K562 (cell line): ENCODE results near the gene JMJD1C. TPM values are rescaled to one million over a fixed set of nuclear protein-coding genes. Genes with fewer than 3 reads are reported as not detected.
A peak's percentile ranks its signal among the peaks of the same experiment; 100 is the strongest.

ENCODE experiments used
- EP400 ChIP-seq: fragments of 450-650 bp; IDR thresholded peaks from 2 replicates; pipeline ENCODE4 v1.6.1; 2017; ENCODE audit warnings: antibody characterized with exemption, mild to moderate bottlenecking, moderate library complexity
- GATAD2B ChIP-seq: fragments of 450-650 bp; IDR thresholded peaks from 2 replicates; pipeline ENCODE4 v1.6.1; 2017; ENCODE audit warnings: mild to moderate bottlenecking, borderline replicate concordance
- GTF2A2 ChIP-seq: IDR thresholded peaks from 2 replicates; pipeline ENCODE4 v1.6.1; 2016; ENCODE audit warnings: mild to moderate bottlenecking, missing genetic modification characterization, missing compliant biosample characterization
- HOXB6 ChIP-seq: fragments of 250-450 bp; sonication (Bioruptor Pico); IDR thresholded peaks from 2 replicates; pipeline ENCODE4 v1.5.1; 2022; ENCODE audit warnings: mild to moderate bottlenecking, borderline replicate concordance
- ILK ChIP-seq: fragments of 450-650 bp; IDR thresholded peaks from 2 replicates; pipeline ENCODE4 v1.6.1; 2016; ENCODE audit warnings: missing genetic modification characterization, low read depth, mild to moderate bottlenecking, missing compliant biosample characterization, moderate library complexity, borderline replicate concordance
- NEUROD1 ChIP-seq: fragments of 150-350 bp; IDR thresholded peaks from 2 replicates; pipeline ENCODE4 v1.6.1; 2014; ENCODE audit warnings: borderline replicate concordance, low read length, low read depth; ENCODE audit not compliant: partially characterized antibody
- NFYB ChIP-seq: IDR thresholded peaks from 2 replicates; pipeline ENCODE4 v1.6.1; 2011; ENCODE audit warnings: mild to moderate bottlenecking, moderate library complexity; ENCODE audit not compliant: insufficient read length; ENCODE audit errors: extremely low read depth
- RBM34 ChIP-seq: fragments of 200-400 bp; formaldehyde crosslinking; IDR thresholded peaks from 2 replicates; pipeline ENCODE4 v1.6.1; 2018; ENCODE audit warnings: low read length, borderline replicate concordance; ENCODE audit not compliant: insufficient read depth
- SRSF1 ChIP-seq: fragments of 200-400 bp; formaldehyde crosslinking; IDR thresholded peaks from 2 replicates; pipeline ENCODE4 v1.6.1; 2017; ENCODE audit warnings: mild to moderate bottlenecking, low read depth, low read length, moderate library complexity
- TAF7 ChIP-seq: fragments of 450-650 bp; IDR thresholded peaks from 2 replicates; pipeline ENCODE4 v1.6.1; 2016; ENCODE audit warnings: missing genetic modification characterization, missing compliant biosample characterization
- ZFP30 ChIP-seq: fragments of 250-450 bp; sonication (Bioruptor Pico); IDR thresholded peaks from 2 replicates; pipeline ENCODE4 v1.8.0; 2022; ENCODE audit warnings: moderate library complexity, mild to moderate bottlenecking, inconsistent platforms, borderline replicate concordance
- ZNF133 ChIP-seq: fragments of 250-450 bp; sonication (Bioruptor Pico); IDR thresholded peaks from 2 replicates; pipeline ENCODE4 v1.4.0; 2020; ENCODE audit warnings: mild to moderate bottlenecking
- ZNF184 ChIP-seq: sonication (generic); formaldehyde crosslinking; IDR thresholded peaks from 2 replicates; pipeline ENCODE4 v1.5.0; 2020; ENCODE audit warnings: missing genetic modification reagents
- ZNF668 ChIP-seq: fragments of 250-450 bp; sonication (Bioruptor Pico); IDR thresholded peaks from 2 replicates; pipeline ENCODE4 v1.8.0; 2022; ENCODE audit warnings: mild to moderate bottlenecking, inconsistent platforms
- ZNF699 ChIP-seq: fragments of 250-450 bp; sonication (Bioruptor Pico); IDR thresholded peaks from 2 replicates; pipeline ENCODE4 v1.8.0; 2021; ENCODE audit warnings: mild to moderate bottlenecking, moderate library complexity; ENCODE audit not compliant: insufficient replicate concordance
- polyA plus RNA-seq, 8 experiments: library from polyadenylated mRNA; depleted of rRNA in 4 of 8; stranded (reverse) in 5 of 8; unstranded in 3 of 8; fragments of >200 nt; fragmentation: Nextera tagmentation in 2 of 8; fragmentation: Illumina TruSeq in 1 of 8; extraction: Ambion mirVana in 2 of 8; extraction: Trizol in 1 of 8; gene quantifications; 2 replicates each; pipeline versions ENCODE4 v1.2.1 to v1.2.3, GENCODE V29; 2011 to 2014; ENCODE audit warnings: inconsistent platforms in 1 of 8, missing spikeins in 1 of 8
- total RNA-seq, 7 experiments: library from RNA; depleted of rRNA in 6 of 7; stranded (reverse); fragments of >200 nt in 6 of 7; fragmentation: Illumina TruSeq in 2 of 7; extraction: Trizol in 2 of 7; gene quantifications; 2 replicates each; pipeline versions ENCODE4 v1.2.1 to v1.2.3, GENCODE V29; 2011 to 2021; ENCODE audit warnings: low replicate concordance in 1 of 7
- TF ChIP-seq, protein P1 (sequence below), 2 experiments: IDR thresholded peaks; 2 replicates each; pipeline ENCODE4 v1.6.1; 2011; ENCODE audit warnings: borderline replicate concordance in 1 of 2, control low read depth in 1 of 2, low read depth in 1 of 2, low read length in 1 of 2, mild to moderate bottlenecking in 1 of 2, mixed read lengths in 1 of 2, moderate library complexity in 1 of 2; ENCODE audit not compliant: insufficient read depth in 1 of 2, insufficient read length in 1 of 2, poor library complexity in 1 of 2, severe bottlenecking in 1 of 2; ENCODE audit errors: extremely low read depth in 1 of 2
- TF ChIP-seq, protein P2 (sequence below): sonication (generic); formaldehyde crosslinking; IDR thresholded peaks from 2 replicates; pipeline ENCODE4 v1.8.0; 2022; ENCODE audit warnings: mild to moderate bottlenecking, low read depth, missing genetic modification reagents
- TF ChIP-seq, protein P3 (sequence below): fragments of 250-450 bp; sonication (Bioruptor Pico); IDR thresholded peaks from 2 replicates; pipeline ENCODE4 v1.4.0; 2020; ENCODE audit warnings: borderline replicate concordance
- TF ChIP-seq, protein P4 (sequence below): fragments of 250-450 bp; sonication (Bioruptor Pico); IDR thresholded peaks from 2 replicates; pipeline ENCODE4 v1.8.0; 2021; ENCODE audit warnings: borderline replicate concordance, mild to moderate bottlenecking, moderate library complexity; ENCODE audit not compliant: poor library complexity, severe bottlenecking
- TF ChIP-seq, protein P5 (sequence below), 2 experiments: fragments of 200-800 bp in 1 of 2; sonication (Bioruptor generic) in 1 of 2; sonication (generic) in 1 of 2; formaldehyde crosslinking in 1 of 2; IDR thresholded peaks in 1 of 2; conservative IDR thresholded peaks in 1 of 2; 2 replicates each; pipeline versions ENCODE4 v1.5.0 to v1.6.1; 2016 to 2020; ENCODE audit warnings: missing compliant biosample characterization in 1 of 2, missing genetic modification characterization in 1 of 2, missing genetic modification reagents in 1 of 2

JMJD1C gene
- total and polyA plus RNA-seq, 9 of the 15 experiments (the other 6 are each of a cell fraction or from before 2014, with no cell fraction given), result 25.3 to 68.0 (median 47.2) TPM

DNA sequence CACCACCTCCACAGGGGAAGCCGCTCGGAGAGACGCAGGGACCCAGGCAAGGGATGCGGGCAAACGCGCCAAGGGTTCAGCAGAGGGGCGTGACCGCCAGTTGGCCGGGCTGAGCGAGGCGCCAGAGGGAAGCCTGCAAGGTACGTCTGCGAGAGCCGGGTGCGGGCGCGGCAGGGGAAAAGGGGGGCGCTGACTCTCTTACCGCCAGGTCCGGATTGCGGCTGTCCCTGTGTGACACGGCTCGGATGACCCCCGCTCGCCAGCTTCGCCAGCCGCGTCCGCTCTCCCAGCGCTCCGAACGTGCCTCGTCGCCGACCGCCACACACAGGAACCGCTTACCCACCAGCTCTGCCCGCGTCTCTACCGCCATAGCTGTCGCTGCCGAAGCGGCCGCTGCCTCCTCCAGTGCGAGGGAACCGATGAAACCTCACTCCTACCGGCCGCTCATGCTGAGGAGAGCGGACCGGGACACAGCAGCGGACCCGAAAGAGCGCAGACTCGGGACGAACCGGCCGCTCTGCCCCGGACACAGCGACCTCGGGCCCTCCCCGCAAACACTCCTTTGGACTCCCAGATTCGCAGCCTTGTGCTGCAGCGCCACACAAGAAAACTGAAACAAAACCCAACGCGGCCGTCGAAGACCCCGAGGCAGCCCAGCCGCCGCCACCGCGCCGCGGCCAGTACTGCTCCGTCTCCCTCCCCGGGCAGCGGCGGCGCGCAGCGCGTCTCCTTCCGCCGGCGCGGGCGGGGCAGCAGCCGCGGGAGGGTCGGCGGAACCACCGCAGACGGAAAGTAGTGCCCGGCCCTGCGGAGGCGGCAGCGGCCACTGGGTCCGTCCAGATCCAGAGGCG, at the start of gene JMJD1C (continued):
- TF ChIP-seq HOXB6 (CRISPR knock-in tag) (peak; percentile 67; the same call in 1 of the 2 replicates), TAF7 (tag) (peak; percentile 68), NFYB (no peak), GTF2A2 (tag) (no peak), RBM34 (no peak), GATAD2B (peak; percentile 92), ILK (no peak), ZNF184 (no peak), NEUROD1 (peak; percentile 45), ZFP30 (CRISPR knock-in tag) (no peak), SRSF1 (no peak), ZNF668 (no peak), ZNF133 (CRISPR knock-in tag) (no peak), ZNF699 (CRISPR knock-in tag) (no peak), EP400 (peak; percentile 57)
- TF ChIP-seq, protein P1, sequence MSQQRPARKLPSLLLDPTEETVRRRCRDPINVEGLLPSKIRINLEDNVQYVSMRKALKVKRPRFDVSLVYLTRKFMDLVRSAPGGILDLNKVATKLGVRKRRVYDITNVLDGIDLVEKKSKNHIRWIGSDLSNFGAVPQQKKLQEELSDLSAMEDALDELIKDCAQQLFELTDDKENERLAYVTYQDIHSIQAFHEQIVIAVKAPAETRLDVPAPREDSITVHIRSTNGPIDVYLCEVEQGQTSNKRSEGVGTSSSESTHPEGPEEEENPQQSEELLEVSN (IDR thresholded peaks at IDR 0.05; ENCODE audit: borderline replicate concordance in 1 of 2, extremely low read depth in 1 of 2, insufficient read depth in 1 of 2, insufficient read length in 1 of 2, low read depth in 1 of 2, low read length in 1 of 2, poor library complexity in 1 of 2, severe bottlenecking in 1 of 2), result peak; percentile 40 to 54
- TF ChIP-seq, protein P2, sequence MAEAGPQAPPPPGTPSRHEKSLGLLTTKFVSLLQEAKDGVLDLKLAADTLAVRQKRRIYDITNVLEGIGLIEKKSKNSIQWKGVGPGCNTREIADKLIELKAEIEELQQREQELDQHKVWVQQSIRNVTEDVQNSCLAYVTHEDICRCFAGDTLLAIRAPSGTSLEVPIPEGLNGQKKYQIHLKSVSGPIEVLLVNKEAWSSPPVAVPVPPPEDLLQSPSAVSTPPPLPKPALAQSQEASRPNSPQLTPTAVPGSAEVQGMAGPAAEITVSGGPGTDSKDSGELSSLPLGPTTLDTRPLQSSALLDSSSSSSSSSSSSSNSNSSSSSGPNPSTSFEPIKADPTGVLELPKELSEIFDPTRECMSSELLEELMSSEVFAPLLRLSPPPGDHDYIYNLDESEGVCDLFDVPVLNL (CRISPR knock-in tag), result peak; percentile 22; the same call in 1 of the 2 replicates
- TF ChIP-seq, protein P3, sequence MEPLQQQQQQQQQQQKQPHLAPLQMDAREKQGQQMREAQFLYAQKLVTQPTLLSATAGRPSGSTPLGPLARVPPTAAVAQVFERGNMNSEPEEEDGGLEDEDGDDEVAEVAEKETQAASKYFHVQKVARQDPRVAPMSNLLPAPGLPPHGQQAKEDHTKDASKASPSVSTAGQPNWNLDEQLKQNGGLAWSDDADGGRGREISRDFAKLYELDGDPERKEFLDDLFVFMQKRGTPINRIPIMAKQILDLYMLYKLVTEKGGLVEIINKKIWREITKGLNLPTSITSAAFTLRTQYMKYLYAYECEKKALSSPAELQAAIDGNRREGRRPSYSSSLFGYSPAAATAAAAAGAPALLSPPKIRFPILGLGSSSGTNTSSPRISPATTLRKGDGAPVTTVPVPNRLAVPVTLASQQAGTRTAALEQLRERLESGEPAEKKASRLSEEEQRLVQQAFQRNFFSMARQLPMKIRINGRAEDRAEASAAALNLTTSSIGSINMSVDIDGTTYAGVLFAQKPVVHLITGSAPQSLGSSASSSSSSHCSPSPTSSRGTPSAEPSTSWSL, result no peak
- TF ChIP-seq, protein P4, sequence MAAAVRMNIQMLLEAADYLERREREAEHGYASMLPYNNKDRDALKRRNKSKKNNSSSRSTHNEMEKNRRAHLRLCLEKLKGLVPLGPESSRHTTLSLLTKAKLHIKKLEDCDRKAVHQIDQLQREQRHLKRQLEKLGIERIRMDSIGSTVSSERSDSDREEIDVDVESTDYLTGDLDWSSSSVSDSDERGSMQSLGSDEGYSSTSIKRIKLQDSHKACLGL (CRISPR knock-in tag), result no peak
- TF ChIP-seq, protein P5, sequence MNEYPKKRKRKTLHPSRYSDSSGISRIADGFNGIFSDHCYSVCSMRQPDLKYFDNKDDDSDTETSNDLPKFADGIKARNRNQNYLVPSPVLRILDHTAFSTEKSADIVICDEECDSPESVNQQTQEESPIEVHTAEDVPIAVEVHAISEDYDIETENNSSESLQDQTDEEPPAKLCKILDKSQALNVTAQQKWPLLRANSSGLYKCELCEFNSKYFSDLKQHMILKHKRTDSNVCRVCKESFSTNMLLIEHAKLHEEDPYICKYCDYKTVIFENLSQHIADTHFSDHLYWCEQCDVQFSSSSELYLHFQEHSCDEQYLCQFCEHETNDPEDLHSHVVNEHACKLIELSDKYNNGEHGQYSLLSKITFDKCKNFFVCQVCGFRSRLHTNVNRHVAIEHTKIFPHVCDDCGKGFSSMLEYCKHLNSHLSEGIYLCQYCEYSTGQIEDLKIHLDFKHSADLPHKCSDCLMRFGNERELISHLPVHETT (CRISPR knock-in tag; conservative IDR thresholded peaks at IDR 0.05 in 1 of 2, IDR thresholded peaks at IDR 0.05 in 1 of 2), result no peak; a peak in 1 of 4 replicates
